Measurements from ENCODE around the gene GPN2. TPM values are rescaled to one million over a fixed set of nuclear protein-coding genes. Genes with fewer than 3 reads are reported as not detected.

GPN2 gene
- total RNA-seq, 4 donors from 2014 or later = 10.4 to 17.3 (median 12.8) TPM

- H3K4me3 ChIP-seq = peak overlapping the region; percentile 83 to 86
- H3K27ac ChIP-seq = peak overlapping the region; percentile 79 to 86 (median 84)
- H3K36me3 ChIP-seq = peaks cover 0 to 30% of the 10 kb centered on the region in 2 donors
These were observed 10.9 kb upstream of the GPN2 start for GRCh38 chr1:26900815-26901511.

GRCh38 chr1:26900001-26900814 is 10.1 kb upstream of the GPN2 start, which contains the start of gene GPATCH3:
Gene GPATCH3, minus strand, starts transcription at chr1:26900467. Its CDS starts 25 bp downstream, at chr1:26900442.
- no peaks in the 10 kb centered on the region for H3K27me3 ChIP-seq
- peaks cover 6 to 28% (median 10%) of the 10 kb centered on the region in 3 donors for H3K4me1 ChIP-seq
- ATAC-seq = peak; percentile 91
- WGBS, 2 donors (ENCODE audit: low coverage in 1 of 2) = 1 to 2% methylated on average over 7 to 16 of the region's 50 CpGs
- peak within 1 kb of the TSS; percentile 83 to 86 for H3K4me3 ChIP-seq
- no peaks in the 10 kb centered on the region for H3K9me3 ChIP-seq
- H3K36me3 ChIP-seq = peaks cover 0 to 37% of the 10 kb centered on the region in 2 donors
- TF ChIP-seq CTCF (IDR thresholded peaks at IDR 0.05) (no peak), POLR2A (IDR thresholded peaks at IDR 0.05) (peak; percentile 35 to 39), EP300 (IDR thresholded peaks at IDR 0.05) (no peak), POLR2AphosphoS5 (IDR thresholded peaks at IDR 0.05) (peak; percentile 60)
- peak within 1 kb of the TSS; percentile 79 to 86 (median 84) for H3K27ac ChIP-seq

More at GRCh38 chr1:26900815-26901511, 10.9 kb upstream of the GPN2 start:
- Histone ChIP-seq H3K9me3 (no peaks in the 10 kb centered on the region), H3K4me1 (peaks cover 6 to 28% (median 10%) of the 10 kb centered on the region in 3 donors), H3K27me3 (no peaks in the 10 kb centered on the region)
- 27 to 42% methylated on average over 9 to 10 of the region's 18 CpGs for WGBS, 2 donors (ENCODE audit: low coverage in 1 of 2)
- no peak for TF ChIP-seq POLR2A (IDR thresholded peaks at IDR 0.05)
- TF ChIP-seq EP300 (IDR thresholded peaks at IDR 0.05) = no peak
- no peak for TF ChIP-seq CTCF (IDR thresholded peaks at IDR 0.05)
- TF ChIP-seq POLR2AphosphoS5 (IDR thresholded peaks at IDR 0.05) = no peak
- ATAC-seq = no peak

- 81 to 83% methylated on average over 1 to 4 of the region's 9 CpGs for WGBS, 2 donors (ENCODE audit: low coverage in 1 of 2)
- Histone ChIP-seq H3K4me3 (no peak overlapping the region), H3K27ac (no peak overlapping the region), H3K27me3 (no peaks in the 10 kb centered on the region), H3K4me1 (peaks cover 6 to 34% (median 10%) of the 10 kb centered on the region in 3 donors), H3K36me3 (peaks cover 0 to 66% of the 10 kb centered on the region in 2 donors), H3K9me3 (no peaks in the 10 kb centered on the region)
- TF ChIP-seq POLR2A (IDR thresholded peaks at IDR 0.05) (no peak), EP300 (IDR thresholded peaks at IDR 0.05) (no peak), CTCF (IDR thresholded peaks at IDR 0.05) (no peak), POLR2AphosphoS5 (IDR thresholded peaks at IDR 0.05) (no peak)
- no peak for ATAC-seq
These were observed 7.3 kb upstream of the GPN2 start for GRCh38 chr1:26897351-26897750.

- no peak overlapping the region for H3K4me3 ChIP-seq
- H3K27me3 ChIP-seq = no peaks in the 10 kb centered on the region
- H3K27ac ChIP-seq = no peak overlapping the region
- no peak for ATAC-seq
- peaks cover 2 to 35% (median 12%) of the 10 kb centered on the region in 3 donors for H3K4me1 ChIP-seq
- 83 to 87% methylated on average over 3 to 12 of the region's 13 CpGs for WGBS, 2 donors (ENCODE audit: low coverage in 1 of 2)
- H3K9me3 ChIP-seq = no peaks in the 10 kb centered on the region
- no peak for TF ChIP-seq CTCF (IDR thresholded peaks at IDR 0.05)
- TF ChIP-seq EP300 (IDR thresholded peaks at IDR 0.05) = no peak
- no peak for TF ChIP-seq POLR2A (IDR thresholded peaks at IDR 0.05)
- TF ChIP-seq POLR2AphosphoS5 (IDR thresholded peaks at IDR 0.05) = no peak
- peaks cover 0 to 81% of the 10 kb centered on the region in 2 donors for H3K36me3 ChIP-seq
These were observed 4.2 kb upstream of the GPN2 start for GRCh38 chr1:26894263-26894662.
